D721Med (cell line): ENCODE results near the gene C2CD4D.
A peak's percentile ranks its signal among the peaks of the same experiment; 100 is the strongest.
"Not testable (repeated sequence)": the region's sequence is repeated elsewhere in the genome, so short reads cannot be mapped to it uniquely, and the experiment has no call there.

Source experiments
- DNase-seq: peaks from one replicate; pipeline ENCODE4 v3.0.0; 2011; ENCODE audit warnings: low spot score; ENCODE audit not compliant: insufficient read length
- FAIRE-seq: peaks from 2 replicates; lab custom pipeline; 2011; peaks lifted over from hg19 to GRCh38; lab: Jason Lieb, UNC
- CTCF ChIP-seq: IDR thresholded peaks from 2 replicates; pipeline ENCODE4 v1.5.1; 2012; ENCODE audit warnings: mild to moderate bottlenecking, control low read depth; ENCODE audit not compliant: insufficient read depth; ENCODE audit errors: missing control alignments

Gene C2CD4D

GRCh38 chr1:151881479-151881878 lies 41.9 kb upstream of the C2CD4D start:
- FAIRE-seq, result peak; percentile 25
- TF ChIP-seq CTCF, result peak; percentile 31
- DNase-seq, result no peak

- FAIRE-seq (no peak), DNase-seq (no peak)
- TF ChIP-seq CTCF, result no peak
These were observed 35.9 kb upstream of the C2CD4D start for GRCh38 chr1:151875419-151876097.

GRCh38 chr1:151872776-151873175 lies 33.2 kb upstream of the C2CD4D start:
- not testable (repeated sequence) for FAIRE-seq, DNase-seq

GRCh38 chr1:151871284-151872030 lies 31.8 kb upstream of the C2CD4D start:
- no peak for TF ChIP-seq CTCF
- no peak for DNase-seq
- FAIRE-seq, result no peak

- TF ChIP-seq CTCF, result no peak
- FAIRE-seq, result no peak
These were observed 28.9 kb upstream of the C2CD4D start for GRCh38 chr1:151868486-151868885.

GRCh38 chr1:151867765-151868411 lies 28.3 kb upstream of the C2CD4D start:
- DNase-seq (no peak), FAIRE-seq (no peak)
- no peak for TF ChIP-seq CTCF

More at GRCh38 chr1:151868486-151868885, 28.9 kb upstream of the C2CD4D start:
- DNase-seq, result no peak

- DNase-seq (no peak), FAIRE-seq (no peak)
- no peak for TF ChIP-seq CTCF
These were observed 27.7 kb upstream of the C2CD4D start for GRCh38 chr1:151867321-151867720.
